Stimulated activated naive CD4-positive, alpha-beta T cell treated with Interleukin-2 at 50 U/mL for 16 hours (primary cell): ENCODE measurements around the gene ABHD8.

Experiments used
- DNase-seq: peaks from one replicate; lab custom pipeline; 2025; lab: John Stamatoyannopoulos, UW

Gene ABHD8

DNA sequence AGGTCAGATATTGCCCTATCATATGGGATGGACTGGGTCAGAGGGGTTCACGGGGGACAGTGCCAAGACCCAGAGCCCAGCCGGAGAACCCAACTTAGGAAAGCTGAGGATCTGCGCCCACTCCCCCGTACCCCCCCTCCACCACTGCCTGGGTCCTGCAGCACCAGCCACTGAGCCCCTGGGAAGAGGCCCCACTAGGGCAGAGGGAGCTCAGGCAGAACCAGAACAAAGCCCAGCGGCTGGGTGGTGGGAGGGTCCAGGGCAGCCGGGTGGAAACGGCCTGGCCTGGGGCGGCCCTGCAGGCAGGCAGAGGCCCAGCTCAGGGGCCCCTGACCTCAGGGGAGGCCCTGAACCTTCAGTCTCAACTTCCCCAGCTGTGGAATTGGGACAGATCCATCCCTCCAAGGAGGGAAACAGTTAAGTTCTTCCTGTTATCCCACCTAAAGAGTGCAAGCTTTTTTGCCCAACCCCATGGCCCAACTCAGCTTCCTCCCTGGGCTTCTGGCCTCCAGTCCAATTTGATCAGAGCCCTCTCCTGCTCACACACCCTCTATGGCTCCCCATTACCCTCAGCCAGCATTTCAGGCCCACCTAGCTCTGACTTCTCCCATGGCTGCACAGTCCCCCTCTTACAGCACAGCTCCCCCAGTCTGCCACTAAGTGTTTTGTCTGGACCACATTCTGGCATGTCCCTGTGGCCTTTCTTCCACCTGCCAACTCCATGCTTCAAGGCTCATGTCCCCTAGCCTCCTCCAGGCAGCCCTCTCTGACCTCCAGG, 60.6 kb downstream of the ABHD8 start:
- no peak for DNase-seq
